HG03378 (cell line): ENCODE measurements around the gene CYP2W1.
"Not testable (repeated sequence)": the region's sequence is repeated elsewhere in the genome, so short reads cannot be mapped to it uniquely, and the experiment has no call there.

Source experiments
- ATAC-seq: cut with Tn5 transposase; IDR thresholded peaks from one replicate; pipeline ENCODE4 v1.9.1; 2021; ENCODE audit warnings: mild to moderate bottlenecking, moderate library complexity; ENCODE audit not compliant: unreplicated experiment

The CYP2W1 gene

GRCh38 chr7:992709-993607 lies 10.0 kb downstream of the CYP2W1 start:
- peak; percentile 82 for ATAC-seq

GRCh38 chr7:994592-995308 lies 11.8 kb downstream of the CYP2W1 start:
- no peak for ATAC-seq

- ATAC-seq, result no peak
Observed at GRCh38 chr7:995571-995970, 12.6 kb downstream of the CYP2W1 start.

GRCh38 chr7:996079-996872 lies 13.3 kb downstream of the CYP2W1 start:
- ATAC-seq, result no peak

- ATAC-seq, result no peak
Observed at GRCh38 chr7:997404-998395, 14.7 kb downstream of the CYP2W1 start.

GRCh38 chr7:999149-999879 lies 16.3 kb downstream of the CYP2W1 start:
- ATAC-seq, result no peak

- no peak for ATAC-seq
Observed at GRCh38 chr7:999941-1000935, 17.3 kb downstream of the CYP2W1 start.

- ATAC-seq, result not testable (repeated sequence)
Observed at GRCh38 chr7:1001069-1001770, 18.2 kb downstream of the CYP2W1 start.

- not testable (repeated sequence) for ATAC-seq
Observed at GRCh38 chr7:1002026-1002425, 19.0 kb downstream of the CYP2W1 start.

GRCh38 chr7:1002445-1002844 lies 19.5 kb downstream of the CYP2W1 start:
- not testable (repeated sequence) for ATAC-seq

GRCh38 chr7:1004018-1004852 lies 21.3 kb downstream of the CYP2W1 start:
- no peak for ATAC-seq

GRCh38 chr7:1005303-1005702 lies 22.3 kb downstream of the CYP2W1 start:
- no peak for ATAC-seq

- no peak for ATAC-seq
Observed at GRCh38 chr7:1007901-1008300, 24.9 kb downstream of the CYP2W1 start.

- ATAC-seq, result no peak
Observed at GRCh38 chr7:1008733-1009363, 25.9 kb downstream of the CYP2W1 start.

GRCh38 chr7:1009747-1010146 lies 26.8 kb downstream of the CYP2W1 start:
- ATAC-seq, result no peak

GRCh38 chr7:1010226-1010625 lies 27.2 kb downstream of the CYP2W1 start:
- no peak for ATAC-seq
